Measurements from ENCODE around the gene PGAP3.
A peak's percentile ranks its signal among the peaks of the same experiment; 100 is the strongest.

The PGAP3 gene

GRCh38 chr17:39621523-39622379 is 66.1 kb downstream of the PGAP3 start:
- ChIA-PET CTCF (interaction anchor here (0.5 to 11.8 kb wide), 99 partner anchors 10 to 984 kb away, joined by 3 to 475 read pairs (median 5); partner anchors contain the start of genes CSF3, ERBB2, MIEN1 and NEUROD2), POLR2A (interaction anchor here (0.5 to 1.3 kb wide), 8 partner anchors 12 to 359 kb away, joined by 3 to 7 read pairs (median 4); partner anchors contain the start of genes ERBB2, PGAP3 and PSMD3)
- Histone ChIP-seq H3K9me3 (ENCODE audit: control insufficient read depth, insufficient read depth, low read depth, low read length) (no peaks in the 10 kb centered on the region), H3K27ac (ENCODE audit: extremely low read depth, low read depth, low read length) (no peak overlapping the region), H3K4me1 (ENCODE audit: control insufficient read depth, insufficient read depth, low read length) (peaks cover 4% of the 10 kb centered on the region), H3K36me3 (ENCODE audit: control insufficient read depth in 2 of 2, insufficient read depth in 1 of 2, low read length in 2 of 2) (no peaks in the 10 kb centered on the region), H3K4me3 (ENCODE audit: low read depth, low read length) (no peak overlapping the region)
- no peak for TF ChIP-seq ZNF843 (tag by site-specific recombination; IDR thresholded peaks at IDR 0.05)
- no peak for TF ChIP-seq GLI4 (tag by site-specific recombination; IDR thresholded peaks at IDR 0.05)
- TF ChIP-seq ZFP41 (tag by site-specific recombination; IDR thresholded peaks at IDR 0.05; ENCODE audit: borderline replicate concordance), result no peak
- no peak for TF ChIP-seq BCL6B (tag by site-specific recombination; IDR thresholded peaks at IDR 0.05)
- TF ChIP-seq MYNN (tag by site-specific recombination; IDR thresholded peaks at IDR 0.05; ENCODE audit: borderline replicate concordance), result no peak
- no peak for TF ChIP-seq SETDB1 (IDR thresholded peaks at IDR 0.05; ENCODE audit: insufficient read length, low read length)
- TF ChIP-seq REPIN1 (tag by site-specific recombination; IDR thresholded peaks at IDR 0.05; ENCODE audit: low read depth), result no peak
- no peak for TF ChIP-seq ZNF169 (tag by site-specific recombination; IDR thresholded peaks at IDR 0.05)
- TF ChIP-seq ZSCAN16 (tag by site-specific recombination; IDR thresholded peaks at IDR 0.05), result no peak
- TF ChIP-seq PRDM1 (tag by site-specific recombination; IDR thresholded peaks at IDR 0.05), result peak; percentile 43; the same call in 1 of the 2 replicates
- no peak for TF ChIP-seq ZNF510 (tag by site-specific recombination; IDR thresholded peaks at IDR 0.05; ENCODE audit: insufficient replicate concordance)
- TF ChIP-seq ZBTB11 (tag by site-specific recombination; conservative IDR thresholded peaks at IDR 0.05; ENCODE audit: low read depth), result no peak; the same call in 1 of the 2 replicates
- peak; percentile 32 for TF ChIP-seq ZBTB8A (tag by site-specific recombination; IDR thresholded peaks at IDR 0.05)
- TF ChIP-seq KLF8 (tag by site-specific recombination; IDR thresholded peaks at IDR 0.05), result peak; percentile 69; the same call in 1 of the 2 replicates
- no peak for TF ChIP-seq ZNF202 (tag by site-specific recombination; IDR thresholded peaks at IDR 0.05; ENCODE audit: borderline replicate concordance)
- no peak for TF ChIP-seq ELK4 (IDR thresholded peaks at IDR 0.05; ENCODE audit: borderline replicate concordance, low read depth, low read length)
- no peak for TF ChIP-seq TSHZ1 (tag by site-specific recombination; IDR thresholded peaks at IDR 0.05; ENCODE audit: borderline replicate concordance)
- 0 out of 2 replicates have a peak, but pooled peaks have one; percentile 39 for TF ChIP-seq ZNF501 (tag by site-specific recombination; IDR thresholded peaks at IDR 0.05)
- peak; percentile 36; the same call in 1 of the 2 replicates for TF ChIP-seq ZFP69B (tag by site-specific recombination; IDR thresholded peaks at IDR 0.05)
- no peak for TF ChIP-seq ZNF18 (tag by site-specific recombination; IDR thresholded peaks at IDR 0.05)
- TF ChIP-seq ZNF175 (tag by site-specific recombination; IDR thresholded peaks at IDR 0.05), result no peak
- TF ChIP-seq ATF2 (tag by site-specific recombination; IDR thresholded peaks at IDR 0.05; ENCODE audit: low read depth), result no peak
- no peak for TF ChIP-seq EGR2 (tag by site-specific recombination; IDR thresholded peaks at IDR 0.05; ENCODE audit: low read depth)
- TF ChIP-seq MZF1 (tag by site-specific recombination; IDR thresholded peaks at IDR 0.05; ENCODE audit: borderline replicate concordance), result no peak

Data from HEK293 (cell line).